ENCODE data around the gene NR2C2AP. TPM values are rescaled to one million over a fixed set of nuclear protein-coding genes. Genes with fewer than 3 reads are reported as not detected.

Gene NR2C2AP
- total RNA-seq, 1 donor from 2014 or later = 20.0 TPM

GRCh38 chr19:19165396-19165795, 37.8 kb downstream of the NR2C2AP start:
- TF ChIP-seq, protein P1, sequence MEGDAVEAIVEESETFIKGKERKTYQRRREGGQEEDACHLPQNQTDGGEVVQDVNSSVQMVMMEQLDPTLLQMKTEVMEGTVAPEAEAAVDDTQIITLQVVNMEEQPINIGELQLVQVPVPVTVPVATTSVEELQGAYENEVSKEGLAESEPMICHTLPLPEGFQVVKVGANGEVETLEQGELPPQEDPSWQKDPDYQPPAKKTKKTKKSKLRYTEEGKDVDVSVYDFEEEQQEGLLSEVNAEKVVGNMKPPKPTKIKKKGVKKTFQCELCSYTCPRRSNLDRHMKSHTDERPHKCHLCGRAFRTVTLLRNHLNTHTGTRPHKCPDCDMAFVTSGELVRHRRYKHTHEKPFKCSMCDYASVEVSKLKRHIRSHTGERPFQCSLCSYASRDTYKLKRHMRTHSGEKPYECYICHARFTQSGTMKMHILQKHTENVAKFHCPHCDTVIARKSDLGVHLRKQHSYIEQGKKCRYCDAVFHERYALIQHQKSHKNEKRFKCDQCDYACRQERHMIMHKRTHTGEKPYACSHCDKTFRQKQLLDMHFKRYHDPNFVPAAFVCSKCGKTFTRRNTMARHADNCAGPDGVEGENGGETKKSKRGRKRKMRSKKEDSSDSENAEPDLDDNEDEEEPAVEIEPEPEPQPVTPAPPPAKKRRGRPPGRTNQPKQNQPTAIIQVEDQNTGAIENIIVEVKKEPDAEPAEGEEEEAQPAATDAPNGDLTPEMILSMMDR (IDR thresholded peaks at IDR 0.05; ENCODE audit: insufficient read depth, low read length, poor library complexity, severe bottlenecking) = no peak
- no peaks in the 10 kb centered on the region for H3K36me3 ChIP-seq (ENCODE audit: control insufficient read depth, insufficient read depth, low read length)
- no peak for DNase-seq (ENCODE audit: low read depth)
- peaks cover 8% of the 10 kb centered on the region for H3K27me3 ChIP-seq (ENCODE audit: control insufficient read depth, insufficient read depth, low read length)
- no peak overlapping the region for H3K4me3 ChIP-seq (ENCODE audit: low read depth, low read length)

DNA sequence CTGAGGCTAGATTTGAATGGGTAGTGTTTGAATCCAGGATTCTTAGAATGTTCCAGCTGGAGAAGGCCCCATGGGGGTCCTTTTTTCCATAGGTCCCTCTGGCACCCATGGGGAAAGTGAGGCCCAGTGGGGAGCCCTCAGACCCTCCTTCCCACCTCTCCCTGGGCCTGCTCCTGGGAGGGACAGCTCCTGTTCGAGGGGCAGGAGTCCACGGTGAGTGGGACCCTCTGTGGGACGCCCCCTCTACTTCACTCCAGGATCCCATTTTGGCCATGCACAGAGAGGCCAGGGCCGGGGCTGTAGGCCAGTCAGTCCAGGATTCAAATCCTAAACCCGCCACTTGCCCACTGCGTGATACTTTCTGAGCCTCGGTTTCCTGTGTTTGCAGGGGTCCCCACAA, 40.7 kb downstream of the NR2C2AP start:
- Histone ChIP-seq H3K36me3 (ENCODE audit: control insufficient read depth, insufficient read depth, low read length) (no peaks in the 10 kb centered on the region), H3K4me3 (ENCODE audit: low read depth, low read length) (no peak overlapping the region), H3K27me3 (ENCODE audit: control insufficient read depth, insufficient read depth, low read length) (no peaks in the 10 kb centered on the region)
- TF ChIP-seq, protein P1 (IDR thresholded peaks at IDR 0.05; ENCODE audit: insufficient read depth, low read length, poor library complexity, severe bottlenecking) = no peak
- DNase-seq (ENCODE audit: low read depth) = no peak

- TF ChIP-seq, protein P1 (IDR thresholded peaks at IDR 0.05; ENCODE audit: insufficient read depth, low read length, poor library complexity, severe bottlenecking) = no peak
Observed at GRCh38 chr19:19160461-19161035, 42.7 kb downstream of the NR2C2AP start.

DNA sequence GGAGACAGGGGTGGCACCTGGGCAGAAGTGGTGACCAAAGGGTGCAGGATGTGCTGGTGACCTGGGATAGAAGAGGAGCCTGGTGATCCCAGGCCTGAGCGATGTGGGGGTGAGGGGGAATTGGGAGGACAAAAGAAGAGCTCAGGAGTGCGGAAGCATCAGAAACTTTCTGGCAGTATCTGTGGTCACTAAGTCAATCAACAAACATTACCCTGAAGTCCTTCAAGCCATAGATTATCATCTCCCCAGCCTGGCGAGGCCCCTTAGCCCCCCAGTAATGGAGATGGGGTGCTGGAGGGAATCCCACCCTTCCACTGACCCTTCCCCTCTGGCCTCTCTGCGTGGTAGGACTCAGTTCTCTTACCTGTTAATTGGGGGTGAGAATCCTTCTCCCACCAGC, 43.7 kb downstream of the NR2C2AP start:
- TF ChIP-seq, protein P1 (IDR thresholded peaks at IDR 0.05; ENCODE audit: insufficient read depth, low read length, poor library complexity, severe bottlenecking) = no peak
- no peak overlapping the region for H3K4me3 ChIP-seq (ENCODE audit: low read depth, low read length)

More at GRCh38 chr19:19160461-19161035, 42.7 kb downstream of the NR2C2AP start:
- no peak for DNase-seq (ENCODE audit: low read depth)
- H3K4me3 ChIP-seq (ENCODE audit: low read depth, low read length) = no peak overlapping the region
- no peaks in the 10 kb centered on the region for H3K36me3 ChIP-seq (ENCODE audit: control insufficient read depth, insufficient read depth, low read length)
- H3K27me3 ChIP-seq (ENCODE audit: control insufficient read depth, insufficient read depth, low read length) = no peaks in the 10 kb centered on the region

DNA sequence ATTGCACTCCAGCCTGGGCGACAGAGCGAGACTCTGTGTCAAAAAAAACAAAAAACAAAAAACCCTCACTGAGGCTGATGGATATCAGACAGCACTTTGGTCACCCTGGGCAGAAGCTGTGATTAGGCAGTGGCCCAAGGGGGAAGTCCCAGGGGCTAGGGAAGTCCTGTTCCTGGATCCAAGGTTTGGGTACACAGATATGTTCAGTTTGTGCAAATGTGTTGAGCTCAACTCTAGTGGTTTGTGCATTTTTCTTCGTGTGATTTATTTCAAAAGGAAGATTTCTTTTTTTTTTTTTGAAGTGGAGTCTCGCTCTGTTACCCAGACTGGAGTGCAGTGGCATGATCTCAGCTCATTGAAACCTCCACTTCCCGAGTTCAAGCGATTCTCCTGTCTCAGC, 45.4 kb downstream of the NR2C2AP start:
- Histone ChIP-seq H3K4me3 (ENCODE audit: low read depth, low read length) (no peak overlapping the region), H3K36me3 (ENCODE audit: control insufficient read depth, insufficient read depth, low read length) (no peaks in the 10 kb centered on the region), H3K27me3 (ENCODE audit: control insufficient read depth, insufficient read depth, low read length) (no peaks in the 10 kb centered on the region)
- DNase-seq (ENCODE audit: low read depth) = no peak
- TF ChIP-seq, protein P1 (IDR thresholded peaks at IDR 0.05; ENCODE audit: insufficient read depth, low read length, poor library complexity, severe bottlenecking) = no peak

More for the DNA sequence above, 43.7 kb downstream of the NR2C2AP start:
- no peaks in the 10 kb centered on the region for H3K36me3 ChIP-seq (ENCODE audit: control insufficient read depth, insufficient read depth, low read length)
- no peak for DNase-seq (ENCODE audit: low read depth)
- H3K27me3 ChIP-seq (ENCODE audit: control insufficient read depth, insufficient read depth, low read length) = no peaks in the 10 kb centered on the region

Measured in kidney epithelial cell (primary cell).